ENCODE measurements around the gene CTBP2. TPM values are rescaled to one million over a fixed set of nuclear protein-coding genes. Genes with fewer than 3 reads are reported as not detected.

The CTBP2 gene
- 51.7 and 64.5 TPM in 2 replicates for total RNA-seq

DNA sequence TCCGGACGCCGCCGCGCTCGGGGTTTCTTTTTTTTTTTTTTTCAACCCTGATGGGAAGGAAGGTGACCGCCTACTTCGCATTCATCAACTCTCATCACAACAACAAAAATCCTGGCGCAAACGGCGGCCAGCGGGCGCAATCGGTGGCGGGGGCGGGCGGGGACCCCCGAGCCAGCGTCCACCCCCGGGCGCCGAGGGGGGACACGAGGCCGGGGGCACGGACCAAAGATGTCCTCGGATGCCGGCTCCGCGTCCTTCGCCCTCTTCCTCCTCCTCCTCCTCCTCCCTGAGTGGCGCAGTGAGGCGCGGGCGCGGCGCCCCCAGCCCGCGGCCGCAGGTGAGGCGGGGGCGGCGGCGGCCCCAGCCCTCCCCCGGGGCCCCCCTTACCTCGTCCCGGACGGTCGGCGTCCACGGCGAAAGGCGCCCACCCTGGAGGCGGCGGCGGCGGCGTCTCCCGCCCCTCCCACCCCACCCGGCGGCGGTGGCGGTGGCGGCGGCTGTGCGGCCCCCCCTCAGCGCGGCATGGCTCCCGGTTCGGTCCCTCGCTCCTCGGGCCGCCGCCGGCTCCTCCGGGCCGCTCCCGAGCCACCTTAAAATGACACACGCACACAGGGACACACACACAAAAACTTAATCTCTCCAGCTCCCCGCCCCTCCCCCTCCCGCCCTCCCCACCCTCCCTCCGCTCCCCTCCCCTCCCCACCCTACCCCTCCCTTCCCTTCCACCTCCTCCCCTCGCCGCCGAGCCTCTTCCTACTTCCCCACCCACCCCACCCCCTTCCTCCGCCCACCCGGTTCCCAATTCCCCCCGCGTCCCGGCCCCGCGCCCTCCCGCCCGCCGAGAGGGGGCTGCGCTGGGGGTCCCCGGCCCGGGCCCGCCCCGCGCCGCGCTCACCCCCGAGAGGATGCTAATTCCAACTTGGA, at the start of gene CTBP2:
TSS of gene CTBP2 (minus strand) at position 632 of the 924 bp plus-strand sequence.

DNA sequence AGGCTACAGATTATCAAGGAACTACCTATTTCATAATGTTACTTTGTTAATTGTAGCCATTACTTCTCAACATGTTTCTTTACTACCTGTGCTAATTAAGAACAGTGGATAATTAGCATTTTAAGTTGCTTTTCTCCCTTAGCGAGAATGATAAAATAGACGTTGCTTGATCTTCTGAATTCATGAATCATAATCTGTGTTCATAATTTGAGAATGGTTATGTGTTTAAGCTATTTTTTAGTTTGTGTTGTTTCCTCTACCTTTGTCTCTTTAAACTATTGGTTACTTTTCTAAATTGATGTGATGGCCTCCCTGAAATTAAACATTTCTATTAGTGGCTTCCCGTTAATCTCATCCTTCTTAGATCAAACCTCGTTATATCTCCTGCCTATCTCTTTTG, 218.5 kb downstream of the CTBP2 start, which contains the start of gene ZRANB1:
TSS of gene ZRANB1 (plus strand) at position 301 of the 400 bp plus-strand sequence. CDS start 371 bp downstream, outside the sequence.

Other genes starting within 250 kb of the CTBP2 start
- 25.5 and 29.0 TPM in 2 replicates for gene ZRANB1, start 218.4 kb downstream of the CTBP2 start, total RNA-seq

Data from aortic smooth muscle cell (primary cell).